HEK293 (cell line): ENCODE results near the gene ADAMTS2.

Experiments
- CTCF ChIA-PET: fragments of 350-600 bp; formaldehyde crosslinking; extraction: SDS; loops from one replicate; lab custom pipeline; 2021; ENCODE audit warnings: antibody characterized with exemption; lab: Yijun Ruan, JAX
- POLR2A ChIA-PET: fragments of 300-600 bp; formaldehyde crosslinking; extraction: SDS; loops from one replicate; lab custom pipeline; 2020; ENCODE audit warnings: antibody characterized with exemption, inconsistent platforms; lab: Yijun Ruan, JAX
- H3K27ac ChIP-seq: fragments of 200-500 bp; sonication (Bioruptor generic); 2 replicates; pipeline ENCODE4 v1.5.1; 2014; ENCODE audit warnings: low read depth, low read length, control low read depth, inconsistent platforms; ENCODE audit errors: extremely low read depth
- H3K36me3 ChIP-seq, 2 experiments: fragments of 200-500 bp in 1 of 2; sonication (Bioruptor generic) in 1 of 2; 1 replicate in 1 of 2; 2 replicates in 1 of 2; pipeline ENCODE4 v1.5.1; 2014 to 2017; ENCODE audit warnings: inconsistent platforms in 2 of 2, low read length in 2 of 2; ENCODE audit not compliant: control insufficient read depth in 2 of 2, insufficient read depth in 1 of 2
- H3K4me1 ChIP-seq: fragments of 200-500 bp; sonication (Bioruptor generic); 2 replicates; pipeline ENCODE4 v1.5.1; 2014; ENCODE audit warnings: mild to moderate bottlenecking, low read length, inconsistent platforms; ENCODE audit not compliant: control insufficient read depth, insufficient read depth
- H3K4me3 ChIP-seq: 2 replicates; pipeline ENCODE4 v1.5.1; 2011; ENCODE audit warnings: low read depth, mild to moderate bottlenecking, control low read depth, low read length, moderate library complexity
- H3K9me3 ChIP-seq: fragments of 200-500 bp; sonication (Bioruptor generic); 2 replicates; pipeline ENCODE4 v1.5.1; 2014; ENCODE audit warnings: low read depth, low read length, inconsistent platforms; ENCODE audit not compliant: control insufficient read depth, insufficient read depth
- GLIS2 ChIP-seq: fragments of 450-650 bp; formaldehyde crosslinking; IDR thresholded peaks from 2 replicates; pipeline ENCODE4 v1.5.1; 2016; ENCODE audit warnings: missing biosample characterization, missing genetic modification characterization
- KLF16 ChIP-seq: fragments of 450-650 bp; formaldehyde crosslinking; IDR thresholded peaks from 2 replicates; pipeline ENCODE4 v1.5.1; 2017; ENCODE audit warnings: missing biosample characterization, missing genetic modification characterization
- KLF8 ChIP-seq: fragments of 450-650 bp; formaldehyde crosslinking; IDR thresholded peaks from 2 replicates; pipeline ENCODE4 v1.5.1; 2016; ENCODE audit warnings: missing biosample characterization, missing genetic modification characterization
- MZF1 ChIP-seq: fragments of 450-650 bp; formaldehyde crosslinking; IDR thresholded peaks from 2 replicates; pipeline ENCODE4 v1.5.1; 2017; ENCODE audit warnings: missing biosample characterization, missing genetic modification characterization, borderline replicate concordance
- PBX3 ChIP-seq: sonication (generic); formaldehyde crosslinking; IDR thresholded peaks from 2 replicates; pipeline ENCODE4 v1.8.1; 2022; ENCODE audit warnings: mild to moderate bottlenecking, moderate library complexity, missing genetic modification reagents
- PRDM6 ChIP-seq: fragments of 450-650 bp; formaldehyde crosslinking; IDR thresholded peaks from 2 replicates; pipeline ENCODE4 v1.5.1; 2017; ENCODE audit warnings: missing biosample characterization, missing genetic modification characterization
- WT1 ChIP-seq: fragments of 450-650 bp; formaldehyde crosslinking; IDR thresholded peaks from 2 replicates; pipeline ENCODE4 v1.5.1; 2016; ENCODE audit warnings: missing biosample characterization, missing genetic modification characterization
- ZBTB6 ChIP-seq: fragments of 450-650 bp; formaldehyde crosslinking; IDR thresholded peaks from 2 replicates; pipeline ENCODE4 v1.5.1; 2017; ENCODE audit warnings: missing biosample characterization, missing genetic modification characterization
- ZEB2 ChIP-seq: fragments of 450-650 bp; formaldehyde crosslinking; IDR thresholded peaks from 2 replicates; pipeline ENCODE4 v1.5.1; 2016; ENCODE audit warnings: missing biosample characterization, missing genetic modification characterization
- ZNF132 ChIP-seq: fragments of 450-650 bp; formaldehyde crosslinking; IDR thresholded peaks from 2 replicates; pipeline ENCODE4 v1.5.1; 2017; ENCODE audit warnings: missing biosample characterization, missing genetic modification characterization, borderline replicate concordance
- ZNF184 ChIP-seq: fragments of 450-650 bp; IDR thresholded peaks from 2 replicates; pipeline ENCODE4 v1.5.1; 2018; ENCODE audit warnings: missing biosample characterization, mild to moderate bottlenecking, missing genetic modification characterization
- ZNF311 ChIP-seq: fragments of 450-650 bp; formaldehyde crosslinking; IDR thresholded peaks from 2 replicates; pipeline ENCODE4 v1.5.1; 2017; ENCODE audit warnings: missing biosample characterization, missing genetic modification characterization, borderline replicate concordance
- ZNF350 ChIP-seq: fragments of 450-650 bp; formaldehyde crosslinking; IDR thresholded peaks from 2 replicates; pipeline ENCODE4 v1.5.0; 2017; ENCODE audit warnings: missing biosample characterization, mild to moderate bottlenecking, missing genetic modification characterization
- ZNF398 ChIP-seq: fragments of 450-650 bp; formaldehyde crosslinking; IDR thresholded peaks from 2 replicates; pipeline ENCODE4 v1.5.1; 2017; ENCODE audit warnings: missing biosample characterization, missing genetic modification characterization
- ZNF449 ChIP-seq: fragments of 450-650 bp; formaldehyde crosslinking; IDR thresholded peaks from 2 replicates; pipeline ENCODE4 v1.5.1; 2017; ENCODE audit warnings: missing biosample characterization, mild to moderate bottlenecking, missing genetic modification characterization, moderate library complexity
- ZNF514 ChIP-seq: fragments of 450-650 bp; formaldehyde crosslinking; IDR thresholded peaks from 2 replicates; pipeline ENCODE4 v1.5.1; 2016; ENCODE audit warnings: missing biosample characterization, missing genetic modification characterization
- ZNF544 ChIP-seq: fragments of 450-650 bp; formaldehyde crosslinking; IDR thresholded peaks from 2 replicates; pipeline ENCODE4 v1.5.0; 2017; ENCODE audit warnings: missing biosample characterization, missing genetic modification characterization
- ZNF585B ChIP-seq: fragments of 450-650 bp; formaldehyde crosslinking; IDR thresholded peaks from 2 replicates; pipeline ENCODE4 v1.5.1; 2016; ENCODE audit warnings: missing biosample characterization, missing genetic modification characterization
- ZNF664 ChIP-seq: fragments of 450-650 bp; formaldehyde crosslinking; IDR thresholded peaks from 2 replicates; pipeline ENCODE4 v1.5.1; 2016; ENCODE audit warnings: missing biosample characterization, missing genetic modification characterization
- ZNF776 ChIP-seq: fragments of 450-650 bp; formaldehyde crosslinking; IDR thresholded peaks from 2 replicates; pipeline ENCODE4 v1.5.0; 2017; ENCODE audit warnings: missing biosample characterization, missing genetic modification characterization, borderline replicate concordance
- ZNF785 ChIP-seq: fragments of 450-650 bp; formaldehyde crosslinking; IDR thresholded peaks from 2 replicates; pipeline ENCODE4 v1.5.1; 2016; ENCODE audit warnings: missing biosample characterization, missing genetic modification characterization
- ZSCAN4 ChIP-seq: fragments of 450-650 bp; formaldehyde crosslinking; IDR thresholded peaks from 2 replicates; pipeline ENCODE4 v1.5.1; 2017; ENCODE audit warnings: missing biosample characterization, missing genetic modification characterization

The ADAMTS2 gene

GRCh38 chr5:179298181-179298993 lies 46.9 kb downstream of the ADAMTS2 start:
- Histone ChIP-seq H3K9me3 (no peaks in the 10 kb centered on the region), H3K4me3 (no peak overlapping the region), H3K4me1 (no peaks in the 10 kb centered on the region), H3K36me3 (no peaks in the 10 kb centered on the region), H3K27ac (no peak overlapping the region)
- CTCF ChIA-PET: no interaction called here
- POLR2A ChIA-PET: no interaction called here
- TF ChIP-seq PRDM6 (tag by site-specific recombination): no peak
- no peak for TF ChIP-seq MZF1
- no peak for TF ChIP-seq ZNF398 (tag by site-specific recombination)
- no peak for TF ChIP-seq ZNF311
- no peak for TF ChIP-seq WT1 (tag by site-specific recombination)
- TF ChIP-seq GLIS2 (tag by site-specific recombination): no peak

- Histone ChIP-seq H3K4me3 (no peak overlapping the region), H3K9me3 (no peaks in the 10 kb centered on the region), H3K27ac (no peak overlapping the region), H3K36me3 (no peaks in the 10 kb centered on the region), H3K4me1 (no peaks in the 10 kb centered on the region)
- ChIA-PET CTCF (no interaction called here), POLR2A (no interaction called here)
- no peak for TF ChIP-seq ZNF449 (tag by site-specific recombination)
- no peak for TF ChIP-seq ZNF132
- TF ChIP-seq ZSCAN4 (tag by site-specific recombination): no peak
- TF ChIP-seq KLF8 (tag by site-specific recombination): no peak
- no peak for TF ChIP-seq ZNF664
- no peak for TF ChIP-seq ZEB2
- no peak for TF ChIP-seq ZNF785
- no peak for TF ChIP-seq ZNF350 (tag by site-specific recombination)
Observed at GRCh38 chr5:179297486-179298180, 47.6 kb downstream of the ADAMTS2 start.

GRCh38 chr5:179297026-179297425 lies 48.2 kb downstream of the ADAMTS2 start:
- Histone ChIP-seq H3K36me3 (no peaks in the 10 kb centered on the region), H3K27ac (no peak overlapping the region), H3K9me3 (no peaks in the 10 kb centered on the region), H3K4me3 (no peak overlapping the region), H3K4me1 (no peaks in the 10 kb centered on the region)
- CTCF ChIA-PET: no interaction called here
- POLR2A ChIA-PET: no interaction called here
- TF ChIP-seq KLF16 (tag by site-specific recombination) (no peak), ZNF544 (no peak), ZNF514 (tag by site-specific recombination) (no peak), ZNF585B (no peak), PBX3 (CRISPR knock-in tag) (no peak), ZBTB6 (no peak), ZNF184 (tag by site-specific recombination) (no peak), ZNF776 (no peak)
